Neural cell (in vitro differentiated cells): ENCODE results near the gene TBATA. TPM values are rescaled to one million over a fixed set of nuclear protein-coding genes. Genes with fewer than 3 reads are reported as not detected.

Experiments used
- H2AFZ ChIP-seq: fragments of 200-600, 300-800 bp; sonication (generic), shearing (Covaris generic); 2 replicates; pipeline ENCODE4 v1.6.0; 2014; ENCODE audit warnings: low read depth, mild to moderate bottlenecking, antibody characterized with exemption, low read length, moderate library complexity
- H3F3A ChIP-seq: fragments of 200-600 bp; shearing (Covaris generic); 2 replicates; pipeline ENCODE4 v1.6.1; 2016; ENCODE audit warnings: mild to moderate bottlenecking, moderate library complexity, mixed read lengths, antibody characterized with exemption, low read length; ENCODE audit not compliant: insufficient read depth, poor library complexity, severe bottlenecking
- H3K27ac ChIP-seq: fragments of 200-600, 300-800 bp; sonication (generic), shearing (Covaris generic); 2 replicates; pipeline ENCODE4 v1.5.1; 2014; ENCODE audit warnings: mild to moderate bottlenecking, low read length, moderate library complexity
- H3K27me3 ChIP-seq: fragments of 300-800, 200-600 bp; sonication (generic), shearing (Covaris generic); 2 replicates; pipeline ENCODE4 v1.6.0; 2014; ENCODE audit warnings: mild to moderate bottlenecking, low read depth, low read length, moderate library complexity; ENCODE audit not compliant: insufficient read depth
- H3K36me3 ChIP-seq: fragments of 300-800, 200-600 bp; sonication (generic), shearing (Covaris generic); 2 replicates; pipeline ENCODE4 v1.5.1; 2014; ENCODE audit warnings: mild to moderate bottlenecking, antibody characterized with exemption, low read length, moderate library complexity; ENCODE audit not compliant: insufficient read depth
- H3K4me2 ChIP-seq: fragments of 300-800, 200-600 bp; sonication (generic), shearing (Covaris generic); 2 replicates; pipeline ENCODE4 v1.6.0; 2014; ENCODE audit warnings: mild to moderate bottlenecking, low read length
- H3K4me3 ChIP-seq: fragments of 300-800, 200-600 bp; sonication (generic), shearing (Covaris generic); 2 replicates; pipeline ENCODE4 v1.5.1; 2014; ENCODE audit warnings: mild to moderate bottlenecking, low read length, moderate library complexity
- H3K79me2 ChIP-seq: fragments of 200-600 bp; shearing (Covaris generic); replicated peaks from 2 replicates; pipeline ENCODE4 v1.6.0; 2014; ENCODE audit warnings: mild to moderate bottlenecking, low read length, moderate library complexity; ENCODE audit not compliant: insufficient read depth
- H3K9ac ChIP-seq: fragments of 300-800, 200-600 bp; sonication (generic), shearing (Covaris generic); 2 replicates; pipeline ENCODE4 v1.6.1; 2016; ENCODE audit warnings: mild to moderate bottlenecking, low read length, mixed read lengths
- H3K9me2 ChIP-seq: fragments of 200-600 bp; shearing (Covaris generic); 2 replicates; pipeline ENCODE4 v1.6.1; 2016; ENCODE audit warnings: mild to moderate bottlenecking, low read length, mixed read lengths; ENCODE audit not compliant: insufficient read depth
- H3K9me3 ChIP-seq: fragments of 200-600, 300-800 bp; sonication (generic), shearing (Covaris generic); 2 replicates; pipeline ENCODE4 v1.6.1; 2016; ENCODE audit warnings: mild to moderate bottlenecking, mixed run types, low read length, moderate library complexity, mixed read lengths
- H4K20me1 ChIP-seq: fragments of 200-600 bp; shearing (Covaris generic); 2 replicates; pipeline ENCODE4 v1.6.1; 2016; ENCODE audit warnings: mild to moderate bottlenecking, mixed run types; ENCODE audit not compliant: insufficient read depth
- CTCF ChIP-seq: fragments of 450-650 bp; IDR thresholded peaks from 2 replicates; pipeline ENCODE4 v1.5.1; 2014; ENCODE audit warnings: antibody characterized with exemption, mild to moderate bottlenecking, moderate library complexity; ENCODE audit not compliant: poor library complexity, severe bottlenecking
- EP300 ChIP-seq: fragments of 450-650 bp; conservative IDR thresholded peaks from 2 replicates; pipeline ENCODE4 v1.6.1; 2014; ENCODE audit warnings: antibody characterized with exemption, mild to moderate bottlenecking, moderate library complexity; ENCODE audit not compliant: poor library complexity, severe bottlenecking
- EZH2 ChIP-seq: fragments of 200-600, 300-800 bp; shearing (Covaris generic), sonication (generic); IDR thresholded peaks from 2 replicates; pipeline ENCODE4 v1.6.1; 2014; ENCODE audit warnings: antibody characterized with exemption, low read length, borderline replicate concordance, mild to moderate bottlenecking; ENCODE audit not compliant: insufficient read depth, poor library complexity, severe bottlenecking
- MXI1 ChIP-seq: fragments of 450-650 bp; conservative IDR thresholded peaks from 2 replicates; pipeline ENCODE4 v1.6.1; 2014; ENCODE audit warnings: antibody characterized with exemption, mild to moderate bottlenecking; ENCODE audit not compliant: poor library complexity, severe bottlenecking
- POLR2AphosphoS5 ChIP-seq: IDR thresholded peaks from 2 replicates; pipeline ENCODE4 v1.6.1; 2012
- RAD21 ChIP-seq: fragments of 450-650 bp; conservative IDR thresholded peaks from 2 replicates; pipeline ENCODE4 v1.6.1; 2014; ENCODE audit warnings: antibody characterized with exemption, mild to moderate bottlenecking, moderate library complexity
- REST ChIP-seq: IDR thresholded peaks from 2 replicates; pipeline ENCODE4 v1.6.1; 2012; ENCODE audit warnings: borderline replicate concordance
- SMC3 ChIP-seq: fragments of 450-650 bp; conservative IDR thresholded peaks from 2 replicates; pipeline ENCODE4 v1.6.1; 2014; ENCODE audit warnings: antibody characterized with exemption, mild to moderate bottlenecking, moderate library complexity; ENCODE audit not compliant: poor library complexity
- TAF1 ChIP-seq: IDR thresholded peaks from 2 replicates; pipeline ENCODE4 v1.6.1; 2012; ENCODE audit warnings: low read depth
- polyA plus RNA-seq: library from polyadenylated mRNA; depleted of rRNA; stranded (reverse); fragments of >200 nt; gene quantifications from 2 replicates; pipeline ENCODE4 v1.2.3, GENCODE V29; 2014

The TBATA gene
- polyA plus RNA-seq, 1 donor from 2014 or later: not detected

GRCh38 chr10:70775679-70776454 is 9.3 kb downstream of the TBATA start:
- no peaks in the 10 kb centered on the region for H4K20me1 ChIP-seq
- H3K27me3 ChIP-seq: no peaks in the 10 kb centered on the region
- H3K9me3 ChIP-seq: no peaks in the 10 kb centered on the region
- no peak overlapping the region for H2AFZ ChIP-seq
- no peaks in the 10 kb centered on the region for H3K9me2 ChIP-seq
- H3K27ac ChIP-seq: no peak overlapping the region
- no peak overlapping the region for H3K4me3 ChIP-seq
- no peak overlapping the region for H3K9ac ChIP-seq
- H3K4me2 ChIP-seq: no peak overlapping the region
- no peaks in the 10 kb centered on the region for H3K79me2 ChIP-seq
- no peaks in the 10 kb centered on the region for H3F3A ChIP-seq
- H3K36me3 ChIP-seq: no peaks in the 10 kb centered on the region
- TF ChIP-seq CTCF (no peak), MXI1 (no peak), POLR2AphosphoS5 (no peak), SMC3 (no peak), RAD21 (no peak), TAF1 (no peak), EP300 (no peak), EZH2 (no peak), REST (no peak)

GRCh38 chr10:70774810-70775678 is 10.1 kb downstream of the TBATA start:
- no peaks in the 10 kb centered on the region for H4K20me1 ChIP-seq
- no peak overlapping the region for H3K27ac ChIP-seq
- no peaks in the 10 kb centered on the region for H3F3A ChIP-seq
- H3K9me3 ChIP-seq: no peaks in the 10 kb centered on the region
- no peak overlapping the region for H3K4me3 ChIP-seq
- TF ChIP-seq SMC3: no peak
- TF ChIP-seq RAD21: no peak
- TF ChIP-seq EP300: no peak
- TF ChIP-seq REST: no peak
- TF ChIP-seq POLR2AphosphoS5: no peak
- no peak for TF ChIP-seq TAF1
- no peak for TF ChIP-seq MXI1
- no peak for TF ChIP-seq CTCF
- TF ChIP-seq EZH2: no peak
- no peak overlapping the region for H3K4me2 ChIP-seq
- H3K79me2 ChIP-seq: no peaks in the 10 kb centered on the region
- no peak overlapping the region for H2AFZ ChIP-seq
- H3K27me3 ChIP-seq: no peaks in the 10 kb centered on the region
- no peaks in the 10 kb centered on the region for H3K9me2 ChIP-seq
- no peaks in the 10 kb centered on the region for H3K36me3 ChIP-seq
- no peak overlapping the region for H3K9ac ChIP-seq
